ENCODE data around the gene UQCRQ.

UQCRQ gene

GRCh38 chr5:132827943-132828673 lies 38.3 kb upstream of the UQCRQ start:
- DNase-seq (ENCODE audit: extremely low read depth, low read depth): no peak
- TF ChIP-seq CTCF (IDR thresholded peaks at IDR 0.05; ENCODE audit: low read depth, low read length, missing control alignments): no peak
- no peak overlapping the region for H3K4me3 ChIP-seq (replicated peaks; ENCODE audit: low read depth, low read length)

GRCh38 chr5:132828846-132829494 lies 37.5 kb upstream of the UQCRQ start:
- no peak for TF ChIP-seq CTCF (IDR thresholded peaks at IDR 0.05; ENCODE audit: low read depth, low read length, missing control alignments)
- H3K4me3 ChIP-seq (replicated peaks; ENCODE audit: low read depth, low read length): no peak overlapping the region; the same call in 1 of the 2 replicates
- DNase-seq (ENCODE audit: extremely low read depth, low read depth): no peak

GRCh38 chr5:132829742-132830435 lies 36.6 kb upstream of the UQCRQ start:
- peak; percentile 86 for TF ChIP-seq CTCF (IDR thresholded peaks at IDR 0.05; ENCODE audit: low read depth, low read length, missing control alignments)
- peak overlapping the region; percentile 52 for H3K4me3 ChIP-seq (replicated peaks; ENCODE audit: low read depth, low read length)
- no peak for DNase-seq (ENCODE audit: extremely low read depth, low read depth)

- DNase-seq (ENCODE audit: extremely low read depth, low read depth): no peak
These were observed 35.9 kb upstream of the UQCRQ start, which contains the start of gene SHROOM1 for GRCh38 chr5:132830436-132831094. SHROOM1 (minus strand) TSS chr5:132830647; CDS start chr5:132826140, 4,507 bp downstream.

GRCh38 chr5:132831095-132831860 lies 35.2 kb upstream of the UQCRQ start:
- TF ChIP-seq CTCF (IDR thresholded peaks at IDR 0.05; ENCODE audit: low read depth, low read length, missing control alignments): no peak
- no peak for DNase-seq (ENCODE audit: extremely low read depth, low read depth)
- peak overlapping the region; percentile 52 for H3K4me3 ChIP-seq (replicated peaks; ENCODE audit: low read depth, low read length)

More at GRCh38 chr5:132830436-132831094, 35.9 kb upstream of the UQCRQ start, which contains the start of gene SHROOM1:
- peak within 1 kb of the TSS; percentile 52 for H3K4me3 ChIP-seq (replicated peaks; ENCODE audit: low read depth, low read length)
- TF ChIP-seq CTCF (IDR thresholded peaks at IDR 0.05; ENCODE audit: low read depth, low read length, missing control alignments): no peak

GRCh38 chr5:132832612-132833011 lies 33.8 kb upstream of the UQCRQ start:
- DNase-seq (ENCODE audit: extremely low read depth, low read depth): no peak
- no peak overlapping the region for H3K4me3 ChIP-seq (replicated peaks; ENCODE audit: low read depth, low read length)
- TF ChIP-seq CTCF (IDR thresholded peaks at IDR 0.05; ENCODE audit: low read depth, low read length, missing control alignments): no peak

All from HFF-Myc (cell line).